ENCODE results near the gene CYGB.
A peak's percentile ranks its signal among the peaks of the same experiment; 100 is the strongest.
"Not testable (repeated sequence)": the region's sequence is repeated elsewhere in the genome, so short reads cannot be mapped to it uniquely, and the experiment has no call there.

Gene CYGB

GRCh38 chr17:76519048-76519966 is 18.2 kb downstream of the CYGB start:
- peak; percentile 68 for DNase-seq

DNA sequence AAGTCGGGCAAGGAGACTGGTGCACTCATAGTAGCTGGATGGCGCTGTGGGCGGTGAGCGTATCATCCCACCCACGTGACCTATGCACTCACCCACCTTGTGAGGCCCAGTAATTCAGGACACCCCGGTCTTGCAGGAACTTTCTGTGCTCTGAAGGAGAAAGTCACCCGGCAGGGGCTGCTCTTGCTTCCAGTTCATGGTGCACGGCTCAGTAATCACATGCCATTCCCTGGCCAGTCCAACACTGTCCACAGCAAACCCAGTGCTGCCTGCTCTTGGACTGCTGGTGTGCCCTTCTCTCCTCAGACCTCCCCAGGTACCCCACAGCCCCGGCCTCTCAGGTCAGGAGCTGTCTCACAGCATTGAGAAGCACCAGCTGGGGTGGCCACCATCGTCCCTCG is 19.9 kb downstream of the CYGB start:
- DNase-seq, result no peak

DNA sequence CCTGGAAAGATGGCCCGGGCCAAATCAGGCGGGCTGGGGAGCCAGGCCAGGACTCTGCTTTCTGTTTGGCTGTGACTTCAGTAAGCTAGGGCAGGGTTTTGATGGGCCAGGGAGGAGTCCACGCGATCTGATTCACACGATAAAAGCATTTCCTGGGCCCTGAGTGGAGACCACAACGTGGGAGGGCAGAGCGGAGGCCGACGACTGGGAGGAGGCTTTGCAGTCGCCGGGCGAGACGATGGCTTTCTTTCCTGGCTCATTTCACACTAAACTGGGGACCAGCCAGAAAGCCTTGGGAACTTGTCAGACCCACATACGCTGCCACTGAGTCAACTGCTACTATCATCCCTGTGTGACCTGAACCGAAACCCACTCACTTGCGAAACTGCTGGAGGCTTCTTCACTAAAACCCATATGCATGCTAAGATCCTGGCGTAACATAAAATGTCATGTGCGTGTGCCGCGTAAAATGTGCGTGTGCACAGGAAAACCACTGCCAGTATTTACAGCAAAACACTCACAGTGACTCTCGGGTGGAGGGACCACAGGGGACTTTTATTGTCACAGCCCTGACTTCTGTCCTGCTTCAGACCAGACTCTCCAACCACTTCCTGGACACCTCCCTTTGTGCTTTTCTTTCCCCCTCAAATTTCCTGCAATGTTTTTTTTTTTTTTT is 22.1 kb downstream of the CYGB start:
- DNase-seq, result no peak

DNA sequence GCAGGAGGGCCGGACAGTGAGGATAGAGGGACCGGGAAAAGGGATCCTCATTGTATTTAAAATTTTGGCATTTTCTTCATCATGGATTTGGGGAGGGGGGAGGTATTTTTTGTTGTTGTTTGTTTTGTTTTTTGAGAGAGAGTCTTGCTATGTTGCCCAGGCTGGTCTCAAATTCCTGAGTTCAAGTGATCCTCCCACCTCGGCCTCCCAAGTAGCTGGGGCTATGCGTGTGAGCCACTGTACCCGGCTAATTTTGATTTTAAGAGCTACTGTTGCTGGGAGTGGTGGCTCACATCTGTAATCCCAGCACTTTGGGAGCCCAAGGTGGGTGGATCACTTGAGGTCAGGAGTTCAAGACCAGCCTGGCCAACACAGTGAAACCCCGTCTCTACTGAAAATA is 23.2 kb downstream of the CYGB start:
- not testable (repeated sequence) for DNase-seq

DNA sequence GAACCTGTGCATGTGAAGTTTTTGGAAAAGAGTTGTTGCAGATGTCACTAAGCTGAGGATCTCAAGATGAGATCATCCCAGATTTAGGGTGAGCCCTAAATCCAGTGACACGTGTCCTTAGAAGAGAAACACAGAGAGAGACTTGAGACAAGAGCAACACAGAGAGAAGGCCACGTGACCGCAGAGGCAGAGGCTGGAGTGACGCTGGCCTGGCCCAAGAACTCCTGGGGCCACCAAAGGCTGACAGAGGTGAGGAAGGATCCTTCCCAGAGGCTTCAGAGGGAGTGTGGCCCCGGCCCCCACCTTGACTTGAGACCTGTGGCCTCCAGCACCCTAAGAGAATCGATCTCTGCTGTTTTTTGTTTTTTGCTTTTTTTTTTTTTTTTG is 24.2 kb downstream of the CYGB start:
- DNase-seq, result no peak

DNA sequence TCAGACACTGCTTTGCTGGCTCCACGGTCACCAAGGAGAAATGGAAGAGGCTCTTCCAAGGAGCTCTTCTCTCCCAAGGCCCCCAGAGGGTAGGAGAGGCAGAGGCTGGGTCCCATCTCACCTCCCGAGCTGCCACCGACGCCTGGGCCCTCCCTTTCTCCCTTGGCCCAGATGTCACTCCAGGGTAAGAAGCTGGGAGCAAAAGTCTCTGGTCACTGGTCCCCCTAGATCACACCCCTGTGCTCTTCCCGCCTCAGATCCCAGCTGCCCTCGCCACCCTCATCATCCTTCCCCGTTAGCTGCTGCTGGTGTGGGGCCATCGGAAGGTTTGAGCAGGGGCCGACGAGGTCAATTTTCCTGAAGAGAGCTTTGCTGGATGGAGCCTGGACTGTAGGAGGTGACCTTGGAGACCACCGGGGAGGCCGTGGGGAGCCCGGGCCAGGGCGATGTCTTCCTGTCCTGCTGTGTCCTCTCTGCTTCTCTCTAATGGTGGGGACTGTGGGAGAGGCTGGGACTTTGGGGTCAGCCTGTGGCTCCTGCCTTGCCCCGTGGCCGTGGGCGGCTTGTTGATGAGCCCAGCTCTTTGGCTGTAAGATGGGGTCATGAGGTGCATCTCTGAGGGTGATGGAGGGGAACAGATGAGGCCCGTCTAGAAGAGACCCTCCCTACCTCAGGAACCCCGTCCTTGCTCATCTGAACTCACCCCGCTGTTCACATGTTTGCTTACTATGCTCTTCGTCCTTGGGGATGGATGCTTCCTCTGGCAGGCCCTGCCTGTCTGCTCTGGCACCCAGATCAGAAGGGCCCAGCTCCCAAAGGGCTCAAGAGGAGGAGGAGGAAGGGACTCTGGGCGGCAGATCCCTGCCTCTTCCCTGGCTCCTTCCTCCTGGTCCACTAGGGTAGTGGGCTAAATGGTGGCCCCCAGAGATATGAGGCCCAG is 24.9 kb downstream of the CYGB start:
- DNase-seq, result no peak

GRCh38 chr17:76511668-76512365 is 25.7 kb downstream of the CYGB start:
- DNase-seq, result no peak

DNA sequence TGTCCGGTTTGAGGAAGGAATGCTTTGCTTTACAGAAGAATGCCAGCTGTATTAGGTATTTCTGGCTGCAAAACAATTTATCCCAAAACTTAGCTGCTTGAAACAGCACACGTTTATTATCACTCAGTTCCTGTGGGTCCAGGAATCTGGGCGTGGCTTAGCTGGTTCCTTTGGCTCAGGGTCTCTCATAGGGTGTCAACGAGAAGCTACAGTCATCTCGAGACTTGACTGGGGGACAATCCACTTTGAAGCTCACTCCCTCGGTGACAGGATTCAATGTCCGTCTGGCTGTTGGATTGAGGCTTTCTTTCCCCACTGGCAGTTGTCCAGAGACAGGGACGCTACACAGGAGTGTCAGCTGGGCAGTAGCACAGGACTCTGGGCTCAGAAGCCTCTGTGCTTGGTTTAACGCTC is 26.7 kb downstream of the CYGB start:
- no peak for DNase-seq

- DNase-seq, result not testable (repeated sequence)
Measured at GRCh38 chr17:76508472-76509063, 28.9 kb downstream of the CYGB start.

- DNase-seq, result peak; percentile 62
Measured at GRCh38 chr17:76506408-76507345, 30.8 kb downstream of the CYGB start.

DNA sequence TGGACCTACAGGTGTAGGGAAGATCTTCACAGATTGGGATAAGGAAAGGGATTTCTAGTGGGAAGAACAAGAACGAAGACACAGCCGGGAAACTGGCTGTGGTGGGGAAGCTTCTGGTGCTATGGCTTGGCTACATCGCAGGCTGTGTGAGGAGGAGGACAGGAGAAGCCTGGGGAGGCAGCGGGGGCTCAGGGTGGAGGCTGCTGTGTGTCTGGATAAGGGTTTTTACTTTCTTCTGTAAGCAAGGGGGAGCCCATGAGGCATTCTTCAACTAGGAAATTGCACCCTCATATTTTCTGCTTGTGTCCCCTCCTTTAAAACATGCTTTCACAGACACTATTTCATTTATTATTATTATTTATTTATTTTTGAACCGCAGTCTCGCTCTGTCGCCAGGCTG is 33.4 kb downstream of the CYGB start:
- DNase-seq, result no peak

DNA sequence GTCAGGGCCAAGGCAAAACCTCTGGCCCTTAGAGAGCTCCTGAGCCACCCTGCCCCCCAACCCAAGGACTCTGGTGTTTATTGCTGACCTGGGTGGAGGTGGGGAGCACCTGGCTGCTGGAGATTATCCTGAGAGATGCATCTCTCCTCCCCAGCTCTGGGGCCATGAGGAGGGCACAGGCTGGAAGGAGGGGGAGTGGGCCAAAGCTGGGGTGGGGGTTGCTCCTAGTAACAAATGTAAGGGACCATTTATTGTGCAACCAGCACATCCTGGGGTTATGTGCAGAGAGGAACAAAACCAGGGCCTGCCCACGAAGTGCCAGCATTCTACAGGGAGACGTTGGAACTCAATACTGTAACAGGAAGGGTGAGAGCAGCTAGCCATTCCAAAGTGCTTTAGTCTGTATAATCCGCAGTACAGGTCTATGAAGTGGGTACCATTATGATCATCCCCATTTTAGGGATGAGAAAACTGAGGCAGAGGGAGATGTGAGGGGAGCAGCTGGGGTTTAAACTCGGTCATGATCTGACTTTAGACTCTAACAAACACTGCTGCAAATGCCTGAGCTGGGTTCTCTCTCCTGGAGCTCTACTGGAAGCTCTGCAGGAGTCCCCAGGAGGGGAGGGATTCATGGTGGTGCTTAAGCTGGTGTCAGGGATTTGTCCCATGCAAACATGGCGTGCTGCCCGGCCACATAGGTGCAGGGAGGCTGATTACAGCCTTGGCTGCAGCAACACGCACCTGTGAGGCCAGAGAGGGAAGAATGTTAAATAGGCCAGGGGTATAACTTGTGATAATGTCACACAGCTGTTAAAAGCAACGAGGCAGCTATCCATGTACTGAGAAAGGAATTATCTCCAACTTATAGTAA is 34.9 kb downstream of the CYGB start:
- no peak for DNase-seq

- no peak for DNase-seq
Measured at GRCh38 chr17:76501827-76502307, 35.6 kb downstream of the CYGB start.

DNA sequence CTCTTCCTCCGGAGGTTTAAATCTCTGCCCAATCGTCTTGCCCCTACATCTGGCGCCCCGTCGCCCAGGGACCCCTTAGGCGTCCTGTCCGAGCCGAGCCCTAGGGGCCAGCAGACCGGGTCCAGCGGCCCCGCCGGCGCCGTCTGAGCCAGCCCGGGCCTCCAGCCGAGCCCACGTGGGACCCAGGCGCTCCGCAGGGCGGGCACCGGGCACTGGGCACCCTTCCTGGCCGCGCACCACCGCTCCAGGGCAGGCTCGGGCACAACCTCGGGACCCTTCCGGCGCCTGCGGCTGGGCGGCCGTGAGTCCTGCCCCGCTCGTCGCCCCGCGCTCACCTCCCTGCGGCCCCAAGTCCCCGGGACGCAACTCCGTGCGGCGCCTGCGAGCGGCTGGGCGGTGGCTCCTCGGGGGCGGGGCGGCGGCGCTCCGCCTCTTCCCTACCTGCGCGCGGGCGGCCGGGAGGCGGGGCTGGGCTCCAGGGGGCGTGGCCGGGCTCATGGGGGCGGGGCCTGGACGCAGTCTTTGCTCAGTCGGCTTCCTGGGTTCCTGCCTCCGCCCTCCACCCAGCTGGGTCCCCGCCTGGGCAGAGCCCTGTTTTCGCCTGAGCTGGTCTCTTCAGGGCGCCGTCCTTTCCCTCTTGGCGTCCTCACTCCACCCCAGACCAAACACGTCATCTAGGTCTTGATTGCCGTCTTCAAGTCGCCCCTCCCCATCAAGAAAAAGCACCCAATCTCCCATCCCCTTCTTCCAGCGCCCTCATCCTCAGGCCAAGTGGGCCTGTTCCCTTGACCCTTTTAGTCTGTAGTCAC is 36.3 kb downstream of the CYGB start, which contains the start of gene RHBDF2:
RHBDF2 (minus strand) TSS at position 406 of the 809 bp plus-strand sequence. CDS start 19,899 bp downstream, outside the sequence.
- DNase-seq, result peak; percentile 60

- no peak for DNase-seq
Measured at GRCh38 chr17:76500747-76501017, 36.8 kb downstream of the CYGB start.

DNA sequence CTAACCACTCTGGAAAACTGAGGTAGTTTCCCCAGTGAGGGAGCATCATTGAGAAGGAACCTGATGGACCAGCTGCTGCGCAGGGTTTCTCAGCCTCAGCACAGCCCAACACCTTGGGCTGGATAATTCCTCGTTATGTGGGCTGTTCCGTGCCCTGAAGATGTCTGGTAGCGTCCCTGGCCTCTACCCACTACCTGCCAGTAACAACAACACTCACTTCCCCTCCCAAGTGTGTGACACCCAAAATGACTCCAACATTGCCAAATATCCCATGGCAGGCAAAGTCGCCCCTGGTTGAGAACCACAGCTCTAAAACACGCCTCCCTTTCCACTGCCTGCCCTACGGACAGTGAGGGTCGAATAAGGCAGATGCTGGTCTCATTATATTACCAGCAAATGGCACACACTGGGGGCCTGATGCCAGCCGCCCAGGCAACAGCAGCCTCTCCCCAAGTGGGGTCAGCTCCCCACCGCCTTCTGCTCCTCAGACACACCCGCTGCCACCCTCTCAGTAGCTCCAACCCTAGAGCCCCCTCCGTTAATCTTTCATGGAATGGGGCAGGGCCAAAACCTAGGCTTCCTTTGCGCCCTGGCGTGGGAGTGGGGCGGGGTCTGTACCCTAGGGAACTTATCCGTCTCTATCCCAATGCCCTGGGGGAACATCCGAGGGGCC is 37.3 kb downstream of the CYGB start:
- DNase-seq, result no peak

DNA sequence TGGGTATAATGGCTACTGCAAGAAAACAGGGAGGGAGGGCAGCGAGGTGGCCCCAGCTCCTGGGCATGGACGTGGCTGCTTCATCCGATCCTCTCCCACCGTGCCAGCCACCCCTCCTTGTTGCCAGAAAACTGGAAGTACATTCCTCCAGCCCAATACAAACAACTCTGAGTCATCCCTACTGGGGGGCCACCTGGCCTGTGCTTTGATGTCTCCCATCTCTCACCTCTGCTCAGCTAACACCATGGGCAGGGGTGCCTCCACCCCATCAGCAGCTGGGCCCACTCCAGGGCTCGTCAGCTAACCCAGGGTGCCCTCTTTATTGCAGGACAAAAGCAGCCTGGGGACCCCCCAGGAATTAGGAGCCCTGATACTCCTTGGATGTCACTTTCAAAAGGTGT is 38.2 kb downstream of the CYGB start:
- no peak for DNase-seq

DNA sequence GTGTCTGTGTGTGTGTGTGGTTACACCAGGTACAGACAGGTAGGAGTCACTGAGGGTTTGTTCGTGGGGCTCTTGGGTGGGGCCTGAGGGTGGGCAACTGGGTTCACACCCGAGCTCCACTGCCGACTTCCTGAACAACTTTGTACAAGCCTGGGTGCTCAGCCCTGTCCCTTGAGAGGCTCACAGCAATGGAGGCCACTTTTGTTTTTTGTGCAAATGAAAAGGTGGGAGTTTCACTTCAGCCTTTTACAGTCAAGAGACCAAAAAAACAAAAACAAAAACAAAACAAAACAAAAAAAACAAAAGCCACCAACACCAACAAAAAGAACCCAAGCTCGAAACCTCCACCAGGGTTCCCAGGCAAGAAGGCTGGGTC is 38.6 kb downstream of the CYGB start:
- DNase-seq, result no peak

All from NCI-H1092 treated with DMSO at 0.1 percent for 48 hours (cell line).